Central memory CD8-positive, alpha-beta T cell (primary cell): ENCODE measurements around the gene NEURL1B.

Source experiments
- ATAC-seq: fragments of 150-1000 bp; cut with Tn5 transposase; replicated peaks from 2 replicates; pipeline ENCODE4 v1.10.0; 2022; ENCODE audit warnings: mild to moderate bottlenecking, moderate FRiP score, moderate number of reproducible peaks; ENCODE audit not compliant: poor library complexity, severe bottlenecking; ENCODE audit errors: extremely low read depth
- DNase-seq, 2 donors: peaks; one replicate each; pipeline ENCODE4 v3.0.0; 2021; ENCODE audit warnings: low spot score in 2 of 2
- H3K27ac Mint-ChIP-seq: one replicate; pipeline ENCODE4 v1.8.0; 2022; ENCODE audit warnings: low read depth, mild to moderate bottlenecking, moderate library complexity, mixed read lengths
- H3K27me3 Mint-ChIP-seq: one replicate; pipeline ENCODE4 v1.8.0; 2022; ENCODE audit warnings: mixed read lengths
- H3K36me3 Mint-ChIP-seq: one replicate; pipeline ENCODE4 v1.8.0; 2022; ENCODE audit warnings: mild to moderate bottlenecking, moderate library complexity, mixed read lengths; ENCODE audit not compliant: insufficient read depth
- H3K4me1 Mint-ChIP-seq: one replicate; pipeline ENCODE4 v1.8.0; 2022; ENCODE audit warnings: mixed read lengths
- H3K4me3 Mint-ChIP-seq: one replicate; pipeline ENCODE4 v1.8.0; 2022; ENCODE audit warnings: mild to moderate bottlenecking, moderate library complexity, mixed read lengths
- H3K9me3 Mint-ChIP-seq: one replicate; pipeline ENCODE4 v1.8.0; 2022; ENCODE audit warnings: mixed read lengths

NEURL1B gene

DNA sequence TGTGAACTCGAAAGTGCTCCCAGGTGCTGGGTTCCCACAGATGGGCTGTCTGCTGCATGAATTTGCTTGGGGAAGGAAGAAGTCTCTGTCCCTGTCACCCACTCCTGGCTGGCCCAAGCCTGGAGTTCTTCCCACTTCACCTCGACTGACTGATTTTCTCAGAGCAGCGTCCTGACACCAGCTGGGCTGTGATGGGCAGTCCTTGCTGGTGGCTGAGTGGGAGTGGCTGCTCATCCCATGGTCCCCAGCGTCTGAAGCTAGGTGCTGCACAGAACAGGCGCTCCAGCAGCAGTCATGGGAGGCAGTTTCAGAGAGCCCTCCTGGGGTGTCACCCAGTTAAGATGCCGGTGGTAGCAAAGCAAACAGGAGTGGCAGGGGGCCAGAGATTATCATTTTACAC lies 10.1 kb upstream of the NEURL1B start:
- Mint-ChIP-seq H3K27ac (no peak overlapping the region), H3K27me3 (peaks cover 42% of the 10 kb centered on the region), H3K4me3 (no peak overlapping the region), H3K9me3 (no peaks in the 10 kb centered on the region), H3K4me1 (no peaks in the 10 kb centered on the region), H3K36me3 (no peaks in the 10 kb centered on the region)
- DNase-seq (no peak), ATAC-seq (no peak)

DNA sequence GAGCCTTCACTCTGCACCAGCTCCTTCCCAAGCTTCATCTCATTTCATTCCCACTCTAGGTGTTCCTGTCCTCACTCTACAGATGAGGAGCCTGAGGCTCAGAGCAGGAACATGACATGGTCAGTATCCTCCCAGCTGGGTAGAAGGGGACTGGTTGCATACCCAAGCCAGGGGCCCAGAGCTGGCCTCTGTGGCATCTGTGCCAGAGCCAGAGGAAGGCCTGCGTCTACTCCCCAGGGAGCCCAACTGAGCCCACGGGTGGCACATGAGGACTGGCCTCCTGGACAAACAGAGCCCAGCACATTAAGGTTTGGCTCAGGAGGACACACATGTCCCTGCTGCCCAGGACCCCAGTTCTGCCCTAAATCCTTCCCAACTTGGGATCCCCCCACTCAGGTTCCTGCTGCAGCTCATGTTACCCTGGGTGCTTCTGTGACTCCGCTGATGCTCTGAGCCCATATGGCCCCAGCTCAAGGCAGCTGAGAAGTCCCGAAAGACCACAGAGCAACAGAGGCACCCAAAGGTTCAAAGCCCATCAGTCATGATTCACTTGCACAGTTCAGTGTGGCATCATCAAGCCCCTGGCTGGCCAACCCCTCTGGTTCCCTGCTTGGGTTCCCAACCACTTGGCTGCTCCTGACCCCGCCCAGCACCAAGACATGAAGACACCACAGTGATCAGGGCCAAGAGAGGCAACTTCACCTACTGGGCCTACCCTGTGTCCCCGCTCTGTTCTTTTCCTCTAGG lies 8.5 kb upstream of the NEURL1B start:
- no peak for ATAC-seq
- H3K36me3 Mint-ChIP-seq, result no peaks in the 10 kb centered on the region

DNA sequence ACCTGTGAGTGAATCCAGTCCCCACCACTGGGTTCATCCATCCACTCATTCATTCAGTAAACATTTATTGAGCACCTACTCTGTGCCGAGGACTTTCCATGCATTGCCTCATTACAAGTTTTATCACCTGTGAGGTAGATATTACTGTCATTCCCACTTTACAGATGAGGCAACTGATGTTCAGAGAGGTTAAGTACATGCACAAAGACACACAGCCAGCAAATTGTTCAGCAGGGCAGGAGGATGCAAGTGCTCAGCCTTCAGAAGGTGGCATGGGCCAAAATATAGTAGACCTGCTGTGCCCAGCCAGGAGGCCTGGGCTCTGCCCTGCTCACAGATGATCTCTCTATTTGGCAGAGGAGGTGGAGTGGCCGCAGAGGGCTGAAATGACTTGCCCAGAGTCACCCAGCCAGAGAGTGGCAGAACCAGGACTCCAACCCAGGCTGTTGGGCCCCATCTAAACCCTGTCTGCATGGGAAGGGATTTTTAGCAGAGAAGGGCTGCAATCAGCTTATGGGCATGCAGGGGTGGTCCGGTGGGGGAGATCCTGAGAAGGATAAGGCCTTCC lies 7.6 kb upstream of the NEURL1B start:
- no peaks in the 10 kb centered on the region for H3K9me3 Mint-ChIP-seq
- H3K27ac Mint-ChIP-seq, result no peak overlapping the region
- ATAC-seq, result no peak

More for the DNA sequence above, 8.5 kb upstream of the NEURL1B start:
- DNase-seq, result no peak
- Mint-ChIP-seq H3K27ac (no peak overlapping the region), H3K27me3 (peaks cover 36% of the 10 kb centered on the region), H3K4me3 (no peak overlapping the region), H3K9me3 (no peaks in the 10 kb centered on the region), H3K4me1 (no peaks in the 10 kb centered on the region)

DNA sequence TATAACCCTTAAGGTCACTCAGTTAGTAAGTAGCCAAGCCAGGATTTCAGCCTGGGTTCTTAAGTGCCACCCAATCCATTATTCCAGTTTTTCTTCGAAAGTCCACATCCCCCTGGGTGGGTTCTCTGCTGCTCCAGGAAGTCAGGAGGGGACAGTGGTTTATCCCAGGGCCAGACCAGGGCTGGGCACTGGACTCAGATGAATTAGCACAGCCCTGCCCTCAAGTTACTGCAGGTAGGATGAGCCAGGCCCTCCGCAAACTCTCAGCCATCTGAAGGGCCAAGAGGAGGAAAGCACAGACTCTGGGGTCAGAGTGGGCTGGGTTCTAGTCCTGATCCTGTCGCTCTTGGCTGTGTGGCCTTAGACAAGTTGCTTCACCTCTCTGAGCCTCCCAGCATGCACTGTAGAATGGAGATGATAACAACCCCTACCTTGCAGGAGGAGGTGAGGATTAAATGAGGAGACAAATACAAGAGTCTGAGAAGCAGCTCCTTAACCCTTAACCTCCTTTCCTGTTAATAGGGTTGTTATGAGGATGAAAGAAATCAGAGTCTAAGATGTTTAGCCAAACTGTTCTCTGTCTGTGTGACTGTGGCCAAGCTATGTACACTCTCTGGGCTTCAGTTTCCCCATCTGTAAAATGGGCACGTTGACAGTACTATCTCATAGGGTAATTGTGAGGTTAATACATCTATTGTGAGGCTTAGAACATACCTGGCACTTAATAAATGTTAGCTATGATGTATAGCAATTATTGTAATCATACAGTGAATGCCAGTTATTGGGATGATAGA lies 6.8 kb upstream of the NEURL1B start:
- Mint-ChIP-seq H3K27ac (no peak overlapping the region), H3K27me3 (peaks cover 28% of the 10 kb centered on the region), H3K9me3 (no peaks in the 10 kb centered on the region), H3K4me3 (no peak overlapping the region), H3K4me1 (no peaks in the 10 kb centered on the region), H3K36me3 (no peaks in the 10 kb centered on the region)
- ATAC-seq (no peak), DNase-seq (no peak)

More for the DNA sequence above, 7.6 kb upstream of the NEURL1B start:
- no peaks in the 10 kb centered on the region for H3K4me1 Mint-ChIP-seq
- H3K36me3 Mint-ChIP-seq, result no peaks in the 10 kb centered on the region
- no peak overlapping the region for H3K4me3 Mint-ChIP-seq
- DNase-seq, result no peak
- peaks cover 33% of the 10 kb centered on the region for H3K27me3 Mint-ChIP-seq

DNA sequence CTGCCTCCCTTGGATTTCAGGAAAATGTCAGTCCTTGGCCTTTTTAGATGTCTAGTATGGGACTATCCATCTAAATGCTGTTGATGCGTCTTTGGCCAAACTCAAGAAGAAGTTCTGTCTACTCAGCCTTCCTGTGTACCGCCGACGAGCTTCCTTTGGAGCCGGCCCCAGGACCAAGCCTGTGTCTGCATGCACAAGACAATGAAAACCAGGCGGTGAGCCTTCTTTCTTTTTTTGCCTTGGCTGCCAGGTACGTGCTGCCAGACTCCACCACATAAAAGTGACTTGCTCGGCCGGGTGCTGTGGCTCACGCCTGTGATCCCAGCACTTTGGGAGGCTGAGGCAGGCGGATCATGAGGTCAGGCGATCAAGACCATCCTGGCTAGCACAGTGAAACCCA lies 6.0 kb upstream of the NEURL1B start:
- H3K4me3 Mint-ChIP-seq, result no peak overlapping the region
- ATAC-seq (no peak), DNase-seq (no peak)
- H3K36me3 Mint-ChIP-seq, result no peaks in the 10 kb centered on the region
- no peaks in the 10 kb centered on the region for H3K9me3 Mint-ChIP-seq
- no peaks in the 10 kb centered on the region for H3K4me1 Mint-ChIP-seq
- H3K27me3 Mint-ChIP-seq, result peaks cover 32% of the 10 kb centered on the region
- no peak overlapping the region for H3K27ac Mint-ChIP-seq

DNA sequence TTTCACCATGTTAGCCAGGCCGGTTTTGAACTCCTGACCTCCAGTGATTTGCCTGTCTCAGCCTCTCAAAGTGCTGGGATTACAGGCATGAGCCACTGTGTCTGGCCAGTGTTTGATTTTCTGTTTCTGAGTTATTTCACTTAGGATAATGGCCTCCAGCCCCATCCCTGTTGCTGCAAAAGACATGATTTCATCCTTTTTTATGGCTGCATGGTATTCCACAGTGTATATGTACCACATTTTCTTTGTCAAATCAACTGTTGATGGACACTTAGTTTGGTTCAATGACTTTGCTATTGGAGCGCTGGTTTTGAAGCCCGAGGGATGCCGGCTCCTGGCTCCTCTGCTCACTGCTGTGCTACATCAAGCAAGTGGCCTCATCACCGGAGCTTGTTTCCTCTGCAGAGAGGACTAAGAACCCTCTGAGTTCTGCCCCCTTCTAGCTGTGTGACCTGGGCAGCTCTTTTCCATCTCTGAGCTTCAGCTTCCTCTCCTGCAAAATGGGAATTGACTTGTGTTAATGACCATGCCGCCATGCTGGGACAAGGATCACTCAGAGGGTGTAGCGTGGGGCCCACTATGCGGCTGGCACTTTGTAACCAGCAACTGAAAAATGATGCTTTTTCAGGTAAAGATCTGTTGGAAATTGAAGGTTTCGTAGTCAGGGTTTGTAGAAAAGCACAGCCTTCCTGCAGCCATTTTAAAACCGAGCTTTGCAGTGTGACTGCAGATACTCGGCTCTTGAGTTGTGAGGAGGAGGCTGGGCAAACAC lies 4.6 kb upstream of the NEURL1B start:
- Mint-ChIP-seq H3K9me3 (no peaks in the 10 kb centered on the region), H3K4me3 (no peak overlapping the region), H3K27ac (no peak overlapping the region), H3K36me3 (no peaks in the 10 kb centered on the region), H3K27me3 (peaks cover 40% of the 10 kb centered on the region), H3K4me1 (peaks cover 6% of the 10 kb centered on the region)
- no peak for ATAC-seq
- DNase-seq, result no peak

DNA sequence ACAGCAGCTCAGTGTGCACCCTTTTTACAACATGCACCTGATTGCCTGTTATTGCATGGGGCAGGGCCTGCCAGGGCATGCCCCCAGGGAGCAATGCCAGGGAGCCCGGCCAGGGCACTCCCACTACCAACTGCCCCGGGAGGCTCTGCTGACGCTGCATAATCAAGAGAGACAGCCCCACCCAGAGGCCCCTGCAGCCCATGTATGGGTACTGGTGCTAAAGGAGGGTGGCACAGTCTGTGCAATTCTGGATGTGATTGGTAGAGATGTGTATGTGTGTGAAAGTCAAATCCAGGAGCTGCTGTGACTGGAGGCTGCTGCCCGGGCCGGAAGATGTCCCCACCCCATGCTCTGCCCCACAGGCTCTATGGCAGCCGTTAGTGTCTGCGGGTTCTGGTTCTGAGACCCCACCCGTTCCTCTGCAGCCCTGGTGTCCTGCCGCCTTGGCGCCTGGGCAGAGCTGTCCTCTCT lies 3.9 kb upstream of the NEURL1B start:
- ATAC-seq (no peak), DNase-seq (no peak)
- Mint-ChIP-seq H3K4me3 (no peak overlapping the region), H3K27me3 (peaks cover 44% of the 10 kb centered on the region), H3K36me3 (no peaks in the 10 kb centered on the region), H3K4me1 (peaks cover 6% of the 10 kb centered on the region), H3K27ac (no peak overlapping the region), H3K9me3 (no peaks in the 10 kb centered on the region)

DNA sequence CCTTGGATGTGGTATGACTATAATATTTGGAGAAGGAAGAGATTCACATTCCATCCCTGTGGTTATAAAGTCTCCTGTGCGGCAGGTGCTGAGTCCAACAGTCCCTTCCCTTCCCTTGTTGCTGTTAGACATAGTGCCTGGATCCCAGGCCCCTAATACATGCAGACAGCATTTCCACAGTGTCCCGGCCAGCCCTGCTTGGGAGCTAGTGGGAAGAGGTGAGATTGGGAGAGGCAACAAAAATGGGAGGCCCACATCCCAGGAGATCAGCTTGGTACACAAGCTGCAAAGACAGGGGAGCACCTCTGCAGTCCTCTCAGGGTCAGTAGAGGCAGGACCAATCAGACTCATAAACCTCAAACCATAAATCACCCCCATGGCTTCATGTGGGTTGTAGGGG lies 3.3 kb upstream of the NEURL1B start:
- Mint-ChIP-seq H3K36me3 (no peaks in the 10 kb centered on the region), H3K4me3 (no peak overlapping the region), H3K27me3 (peaks cover 45% of the 10 kb centered on the region), H3K27ac (no peak overlapping the region), H3K4me1 (peaks cover 6% of the 10 kb centered on the region), H3K9me3 (no peaks in the 10 kb centered on the region)
- DNase-seq (no peak), ATAC-seq (no peak)

DNA sequence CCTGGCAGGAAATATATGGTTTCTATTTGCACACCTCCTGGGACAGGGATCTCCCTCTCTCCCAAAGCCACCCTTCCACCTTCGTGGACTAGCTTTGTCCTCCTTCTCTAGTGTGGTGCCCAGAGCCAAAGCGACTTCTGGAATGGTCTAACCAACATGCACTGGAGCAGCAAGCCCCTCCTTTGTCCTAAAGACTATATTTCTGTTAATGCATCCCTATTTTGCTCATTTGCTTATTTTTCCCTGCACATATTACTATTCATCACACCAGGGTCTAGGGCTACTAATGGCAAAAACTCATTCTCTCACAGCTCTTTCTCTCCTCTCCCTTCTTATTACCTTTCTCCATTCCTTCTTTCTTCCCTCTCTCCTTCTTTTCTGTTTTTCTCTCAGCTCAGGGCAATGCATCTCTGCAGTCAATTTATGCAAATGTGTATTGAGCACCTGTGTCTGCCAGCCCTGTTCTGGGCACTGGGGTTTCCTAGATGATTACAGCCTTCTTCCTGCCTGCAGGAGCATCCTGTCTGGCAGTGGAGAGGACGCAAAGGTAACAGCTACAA lies 2.8 kb upstream of the NEURL1B start:
- Mint-ChIP-seq H3K27ac (no peak overlapping the region), H3K4me3 (no peak overlapping the region), H3K27me3 (peaks cover 45% of the 10 kb centered on the region), H3K36me3 (no peaks in the 10 kb centered on the region), H3K9me3 (no peaks in the 10 kb centered on the region), H3K4me1 (peaks cover 6% of the 10 kb centered on the region)
- DNase-seq, result no peak
- ATAC-seq, result no peak

DNA sequence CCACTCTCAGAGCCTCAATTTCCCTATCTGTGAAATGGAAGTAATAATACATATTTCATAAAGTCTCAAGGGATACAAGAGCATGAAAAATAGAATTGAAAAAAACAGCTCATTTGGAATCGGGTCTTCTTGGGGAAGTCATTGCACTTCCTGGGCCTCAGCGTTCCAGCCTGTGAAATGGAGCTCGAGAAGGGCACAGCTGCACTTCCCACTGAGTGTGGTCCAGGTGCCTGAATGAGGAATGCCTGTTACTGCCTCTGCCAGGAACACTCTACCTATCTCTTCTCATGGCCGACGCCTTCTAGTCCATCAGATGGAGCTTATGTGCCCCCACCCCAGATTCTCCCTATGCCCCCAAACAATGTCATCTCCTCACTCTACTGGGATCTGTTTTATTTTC lies 924 bp upstream of the NEURL1B start:
- no peak overlapping the region for H3K27ac Mint-ChIP-seq
- peaks cover 6% of the 10 kb centered on the region for H3K4me1 Mint-ChIP-seq
- H3K4me3 Mint-ChIP-seq, result peak overlapping the region; percentile 43
- DNase-seq (no peak), ATAC-seq (no peak)
- no peaks in the 10 kb centered on the region for H3K36me3 Mint-ChIP-seq
- peaks cover 52% of the 10 kb centered on the region for H3K27me3 Mint-ChIP-seq
- H3K9me3 Mint-ChIP-seq, result no peaks in the 10 kb centered on the region

DNA sequence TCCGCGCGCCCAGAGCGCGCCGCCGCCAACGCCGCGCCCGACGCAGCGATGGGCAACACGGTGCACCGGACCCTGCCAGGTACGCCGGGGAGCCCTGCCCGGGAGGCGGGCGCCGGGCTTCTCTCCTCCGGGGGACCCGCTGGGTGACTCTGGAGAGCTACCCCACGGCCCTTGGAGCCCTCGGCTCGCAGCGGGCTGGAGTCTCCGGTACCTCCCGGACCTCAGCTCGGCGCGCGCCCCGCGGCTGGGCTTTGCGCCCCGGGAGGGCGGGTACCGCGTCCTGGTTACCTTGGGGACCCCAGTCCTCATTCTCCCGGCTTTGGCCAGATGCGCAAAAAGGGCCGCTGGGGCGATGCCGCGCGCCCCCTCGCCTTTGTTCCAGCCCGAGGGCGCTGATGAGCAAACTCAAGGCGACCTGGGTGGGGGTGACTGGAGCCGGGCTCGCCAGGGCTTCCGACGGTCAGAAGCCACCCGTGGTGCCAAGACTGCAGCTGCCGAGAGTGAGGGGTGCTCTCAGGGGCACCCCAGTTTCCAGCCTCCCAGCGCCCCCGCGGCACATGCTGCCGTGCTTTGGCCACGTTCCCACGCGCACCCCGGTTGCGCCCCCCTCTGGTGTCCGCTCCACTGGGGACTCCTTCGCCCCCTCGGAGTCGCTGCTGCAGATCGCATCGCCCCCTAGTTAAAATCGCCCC lies 442 bp downstream of the NEURL1B start:
- Mint-ChIP-seq H3K4me3 (no peak overlapping the region), H3K36me3 (no peaks in the 10 kb centered on the region), H3K27me3 (peaks cover 52% of the 10 kb centered on the region), H3K4me1 (peaks cover 6% of the 10 kb centered on the region), H3K27ac (no peak overlapping the region), H3K9me3 (no peaks in the 10 kb centered on the region)
- DNase-seq (no peak), ATAC-seq (no peak)

DNA sequence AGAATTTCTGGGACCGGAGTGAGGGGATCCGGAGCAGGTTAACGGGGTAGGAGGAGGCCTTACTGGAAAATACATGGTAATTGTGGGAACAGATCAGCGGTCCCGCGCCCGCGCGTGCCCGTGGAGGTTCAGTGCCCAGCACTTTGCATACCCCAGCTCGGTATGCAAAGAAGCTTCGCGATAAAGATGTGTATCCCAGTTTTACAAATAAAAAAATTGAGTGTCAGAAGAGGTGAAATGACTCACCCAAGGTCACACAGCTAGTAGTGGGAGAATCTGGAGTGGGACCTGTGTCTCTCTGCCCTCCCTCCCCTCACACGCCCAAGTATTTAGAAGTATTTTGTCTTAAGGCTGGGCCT lies 967 bp downstream of the NEURL1B start:
- H3K27me3 Mint-ChIP-seq, result peaks cover 47% of the 10 kb centered on the region
- H3K27ac Mint-ChIP-seq, result no peak overlapping the region
- no peak for DNase-seq
- no peaks in the 10 kb centered on the region for H3K9me3 Mint-ChIP-seq
- no peak overlapping the region for H3K4me3 Mint-ChIP-seq
- no peak for ATAC-seq
- H3K36me3 Mint-ChIP-seq, result no peaks in the 10 kb centered on the region
- peaks cover 6% of the 10 kb centered on the region for H3K4me1 Mint-ChIP-seq
